CD4-positive, alpha-beta T cell treated with Interleukin-6 at 100 ng/mL for 8 hours (primary cell): ENCODE results near the gene ST3GAL5.
"Not testable (repeated sequence)": the region's sequence is repeated elsewhere in the genome, so short reads cannot be mapped to it uniquely, and the experiment has no call there.

Experiments used
- DNase-seq: peaks from one replicate; pipeline ENCODE4 v3.0.0-alpha.2; 2020; ENCODE audit warnings: mixed read lengths, low spot score

The ST3GAL5 gene

DNA sequence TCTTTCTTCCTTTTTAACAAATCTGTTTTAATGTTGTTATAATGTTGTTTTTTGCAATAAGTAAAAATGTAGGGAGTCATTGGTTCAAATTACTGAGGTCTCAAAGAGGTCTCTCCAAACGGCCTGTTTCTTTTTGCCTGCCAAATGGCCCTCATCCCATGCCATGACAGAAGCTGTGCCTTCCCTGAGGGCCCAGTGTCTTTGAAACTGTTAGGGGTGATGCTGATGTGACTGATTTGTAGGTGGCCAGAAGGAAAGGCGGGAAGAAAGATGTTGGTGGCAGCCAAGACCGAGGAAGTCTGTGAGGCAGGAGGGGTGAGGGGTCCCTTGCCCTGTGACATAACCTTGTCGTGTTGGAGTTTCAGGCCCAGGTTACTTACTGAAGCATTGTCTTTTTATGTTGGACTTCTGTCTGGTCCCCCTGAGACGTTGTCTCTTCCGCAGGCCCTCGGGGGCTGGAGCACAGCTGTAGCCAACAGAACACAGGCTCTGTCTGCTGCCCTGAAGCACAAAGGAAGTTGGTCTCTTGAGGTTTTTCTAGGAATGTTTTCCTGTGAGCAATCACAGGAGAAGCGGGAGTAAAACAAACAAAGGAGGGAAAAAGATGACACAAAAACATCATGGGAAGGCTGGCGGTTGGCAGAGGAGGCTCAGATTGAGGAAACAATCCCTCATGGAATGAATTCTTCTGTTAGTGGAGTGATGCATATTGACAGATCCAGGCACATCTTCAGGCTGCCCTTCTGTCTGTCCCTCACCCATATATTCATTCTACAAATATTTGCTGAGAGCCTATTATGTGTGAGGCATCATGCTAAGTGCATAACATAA is 4.9 kb upstream of the ST3GAL5 start:
- DNase-seq: no peak

DNA sequence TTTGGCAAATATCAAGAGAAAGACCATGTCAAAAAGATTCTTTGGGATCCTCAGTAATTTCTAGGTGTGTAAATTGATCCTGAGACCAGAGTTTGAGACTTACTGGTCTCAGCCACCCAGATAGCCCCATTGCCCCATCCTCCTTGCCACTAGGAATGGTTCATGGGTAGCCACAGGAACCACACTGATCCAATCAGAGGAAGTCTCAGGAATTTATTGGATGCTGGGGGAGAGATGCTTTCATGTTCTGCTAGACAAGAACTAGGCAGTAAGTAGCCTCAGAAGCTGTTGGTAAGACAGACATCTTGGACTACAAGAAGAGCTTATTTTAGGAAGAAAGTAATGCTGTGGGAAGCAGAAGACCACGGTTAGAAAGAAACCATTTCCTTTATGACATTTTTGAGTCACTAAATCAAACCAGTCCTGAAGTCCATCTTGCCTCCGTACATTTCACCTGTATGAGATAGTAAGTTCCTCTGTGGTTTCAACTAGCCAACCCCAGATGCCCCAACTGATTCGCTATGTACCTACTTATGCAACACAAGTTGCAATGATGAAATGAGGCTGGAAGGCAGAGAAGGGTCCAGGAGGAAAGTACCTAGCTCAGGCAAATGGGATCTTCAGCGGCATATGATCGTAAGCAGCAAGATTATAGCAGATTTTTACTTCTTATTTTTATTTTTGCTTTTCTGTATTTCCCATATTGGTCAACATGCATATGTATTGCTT is 3.6 kb upstream of the ST3GAL5 start:
- no peak for DNase-seq

DNA sequence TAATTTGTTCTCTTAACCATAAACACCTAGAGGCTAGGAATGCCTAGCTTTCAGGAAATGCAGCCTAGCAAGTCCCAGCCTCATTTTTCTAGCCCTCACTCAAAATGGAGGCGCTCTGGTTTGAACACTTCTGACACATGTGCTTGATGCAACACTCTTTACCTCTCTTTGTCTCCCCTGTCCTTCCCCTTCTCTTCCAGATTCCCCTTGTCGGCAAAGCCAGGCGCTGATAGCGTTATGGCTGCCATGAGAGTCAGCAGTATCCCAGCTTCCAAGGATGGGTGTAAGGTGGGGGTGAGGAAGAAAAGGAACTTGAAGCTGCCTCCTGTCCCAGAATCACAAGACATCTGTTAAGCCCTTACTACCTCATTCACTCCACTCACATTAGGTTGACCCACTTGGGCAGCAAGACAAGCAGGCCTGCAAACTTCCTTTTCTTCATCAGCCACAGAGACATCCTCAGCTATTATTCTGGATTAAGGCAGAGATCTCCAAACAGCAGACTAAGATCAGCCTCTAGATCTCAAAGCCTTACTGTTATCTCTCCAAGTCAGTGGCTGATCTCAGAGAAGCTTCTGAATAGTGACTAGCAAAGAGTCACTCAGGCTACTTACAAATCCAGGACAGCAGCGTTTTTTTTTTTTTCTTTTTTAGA is 1.9 kb upstream of the ST3GAL5 start:
- DNase-seq: no peak

DNA sequence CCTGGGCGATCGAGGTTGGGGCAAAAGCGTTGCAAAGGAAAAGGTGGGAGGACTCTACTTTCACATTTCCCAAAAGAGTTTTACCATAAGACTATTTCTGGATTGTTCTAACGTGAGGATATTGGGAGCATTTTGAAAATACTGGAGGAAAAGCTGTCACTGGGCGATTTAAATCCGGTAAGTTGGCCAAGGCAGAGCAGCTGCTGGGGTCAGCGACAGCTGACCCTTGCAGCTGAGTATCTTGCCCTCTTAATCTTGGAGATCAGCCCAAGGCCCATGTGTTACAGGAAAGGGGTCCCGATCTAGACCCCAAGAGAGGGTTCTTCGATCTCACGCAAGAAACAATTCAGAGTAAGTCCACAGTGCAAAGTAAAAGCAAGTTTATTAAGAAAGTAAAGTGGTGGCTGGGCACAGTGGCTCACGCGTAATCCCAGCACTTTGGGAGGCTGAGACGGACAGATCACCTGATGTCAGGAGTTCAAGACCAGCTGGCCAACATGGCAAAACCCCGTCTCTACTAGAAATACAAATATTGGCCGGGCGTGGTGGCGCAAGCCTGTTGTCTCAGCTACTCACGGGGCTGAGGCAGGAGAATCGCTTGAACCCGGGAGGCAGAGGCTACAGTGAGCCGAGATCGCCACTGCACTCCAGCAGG is 964 bp upstream of the ST3GAL5 start:
- no peak for DNase-seq

DNA sequence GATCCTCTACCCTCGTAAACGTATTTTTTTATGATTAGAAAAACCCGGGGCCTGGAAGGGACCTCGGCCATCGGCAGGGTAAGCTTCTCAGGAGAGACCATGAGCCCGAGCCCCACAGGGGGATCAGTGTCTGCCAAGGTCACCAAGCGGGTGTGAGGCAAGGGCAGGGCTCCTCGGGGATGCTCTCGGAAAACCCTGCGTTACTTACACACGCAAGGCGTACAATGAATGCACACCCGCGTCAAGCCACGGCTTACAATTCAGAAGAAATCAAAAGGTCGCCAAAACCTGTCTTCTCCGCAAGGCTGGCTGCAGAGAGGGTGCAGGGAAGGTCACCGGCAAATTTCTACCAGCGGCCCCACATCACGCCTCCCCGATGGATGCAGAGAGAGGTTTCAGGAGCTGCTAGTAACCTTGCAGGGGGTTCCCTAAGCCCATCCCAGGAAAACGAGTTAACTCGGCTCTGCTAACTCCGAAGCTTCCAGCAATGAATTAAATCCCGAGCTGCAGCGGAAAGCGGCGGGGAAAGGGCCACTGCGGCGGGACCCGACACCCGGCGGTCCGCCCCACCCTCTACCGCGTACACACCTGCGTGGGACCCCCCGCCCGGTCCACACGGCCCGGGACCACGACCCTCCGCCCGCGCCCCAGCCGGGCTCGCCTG is 638 bp downstream of the ST3GAL5 start:
- peak; percentile 15 for DNase-seq

DNA sequence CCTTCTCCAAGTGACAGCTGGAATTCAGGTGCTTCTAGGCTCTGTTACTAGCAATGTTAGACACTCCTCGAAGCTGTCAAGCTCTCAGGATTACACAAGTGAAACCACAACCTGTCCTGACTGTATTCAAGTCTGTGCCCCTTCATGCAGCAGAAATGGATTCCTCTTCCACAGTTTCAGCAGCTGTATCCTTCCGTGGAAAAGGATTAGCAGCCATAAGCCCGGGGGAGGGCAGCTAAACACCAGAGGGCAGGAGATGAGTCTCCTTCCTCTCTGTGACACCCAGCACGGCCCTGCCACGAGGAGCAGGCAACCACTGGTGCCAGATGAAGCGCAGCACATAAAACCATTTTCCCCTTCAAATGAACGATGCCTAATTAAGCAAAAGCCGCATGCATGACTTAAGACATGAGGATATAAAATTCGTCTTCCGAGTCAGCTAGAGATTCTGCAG is 1.2 kb downstream of the ST3GAL5 start:
- peak; percentile 57 for DNase-seq

DNA sequence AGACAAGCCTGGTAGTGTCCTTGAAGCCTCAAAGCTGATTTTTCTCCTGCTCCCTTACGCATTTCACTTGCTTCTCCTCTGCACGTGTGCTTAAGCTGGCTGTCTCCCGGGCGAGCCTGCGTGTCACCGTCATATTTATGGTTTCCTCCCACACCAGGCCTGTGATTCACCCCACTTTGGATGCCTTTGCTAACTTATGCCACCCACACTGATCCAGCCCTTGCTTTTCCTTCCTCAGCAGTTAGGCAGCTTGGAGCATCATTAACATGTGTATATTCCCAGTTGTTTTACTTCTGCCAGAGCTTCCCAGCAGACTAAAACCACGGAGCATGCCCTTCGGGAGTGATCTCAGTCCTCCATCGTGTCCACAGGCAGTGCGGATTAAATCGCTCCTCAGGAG is 2.2 kb downstream of the ST3GAL5 start:
- peak; percentile 23 for DNase-seq

DNA sequence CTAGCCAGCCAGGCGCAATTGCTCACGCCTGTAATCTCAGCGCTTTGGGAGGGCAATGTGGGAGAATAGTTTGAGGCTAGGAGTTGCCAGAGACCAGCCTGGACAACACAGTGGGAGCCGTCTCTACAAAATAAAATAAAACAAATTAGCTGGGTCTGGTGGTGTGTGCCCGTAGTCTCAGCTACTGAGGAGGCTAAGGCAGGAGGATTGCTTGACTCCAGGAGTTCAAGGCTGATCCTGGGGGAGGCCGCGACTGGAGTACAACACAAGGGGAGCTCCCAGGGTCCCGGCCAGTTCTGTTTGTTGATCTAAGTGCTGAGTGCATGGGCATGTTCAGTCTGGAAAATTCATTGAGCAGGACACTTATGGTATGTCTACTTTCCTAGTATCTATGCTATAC is 2.6 kb downstream of the ST3GAL5 start:
- no peak for DNase-seq

DNA sequence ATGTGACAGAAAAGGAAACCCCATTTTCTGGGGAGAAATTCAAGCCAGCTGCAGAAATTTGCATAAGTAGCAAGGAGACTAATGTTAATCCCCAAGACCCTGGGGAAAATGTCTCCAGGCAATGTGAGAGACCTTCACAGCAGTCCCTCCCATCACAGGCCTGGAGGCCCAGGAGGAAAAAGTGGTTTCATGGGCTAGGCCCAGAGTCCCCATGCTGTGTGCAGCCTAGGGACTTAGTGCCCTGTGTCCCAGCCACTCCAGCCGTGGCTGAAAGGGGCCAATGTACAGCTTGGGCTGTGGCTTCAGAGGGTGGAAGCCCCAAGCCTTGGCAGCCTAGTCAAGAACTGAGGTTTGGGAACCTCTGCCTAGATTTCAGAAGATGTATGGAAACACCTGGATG is 7.0 kb downstream of the ST3GAL5 start:
- DNase-seq: not testable (repeated sequence)

DNA sequence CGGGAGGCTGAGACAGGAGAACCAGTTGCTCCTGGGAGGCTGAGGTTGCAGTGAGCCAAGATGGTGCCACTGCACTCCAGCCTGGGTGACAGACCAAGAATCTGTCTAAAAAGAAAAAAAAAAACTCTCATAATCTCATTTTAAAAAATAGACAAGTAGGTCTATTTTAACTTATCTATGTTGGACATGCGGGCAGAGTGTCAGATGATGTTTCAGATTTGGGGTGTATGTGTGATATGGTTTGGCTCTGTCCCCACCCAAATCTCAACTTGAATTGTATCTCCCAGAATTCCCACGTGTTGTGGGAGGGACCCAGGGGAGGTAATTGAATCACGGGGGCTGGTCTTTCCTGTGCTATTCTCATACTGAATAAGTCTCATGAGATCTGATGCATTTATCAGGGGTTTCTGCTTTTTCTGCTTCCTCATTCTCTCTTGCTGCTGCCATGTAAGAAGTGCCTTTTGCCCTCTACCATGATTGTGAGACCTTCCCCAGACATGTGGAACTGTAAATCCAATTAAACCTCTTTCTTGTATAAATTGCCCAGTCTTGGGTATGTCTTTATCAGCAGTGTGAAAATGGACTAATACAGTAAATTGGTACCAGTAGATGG is 8.0 kb downstream of the ST3GAL5 start:
- DNase-seq: not testable (repeated sequence)

DNA sequence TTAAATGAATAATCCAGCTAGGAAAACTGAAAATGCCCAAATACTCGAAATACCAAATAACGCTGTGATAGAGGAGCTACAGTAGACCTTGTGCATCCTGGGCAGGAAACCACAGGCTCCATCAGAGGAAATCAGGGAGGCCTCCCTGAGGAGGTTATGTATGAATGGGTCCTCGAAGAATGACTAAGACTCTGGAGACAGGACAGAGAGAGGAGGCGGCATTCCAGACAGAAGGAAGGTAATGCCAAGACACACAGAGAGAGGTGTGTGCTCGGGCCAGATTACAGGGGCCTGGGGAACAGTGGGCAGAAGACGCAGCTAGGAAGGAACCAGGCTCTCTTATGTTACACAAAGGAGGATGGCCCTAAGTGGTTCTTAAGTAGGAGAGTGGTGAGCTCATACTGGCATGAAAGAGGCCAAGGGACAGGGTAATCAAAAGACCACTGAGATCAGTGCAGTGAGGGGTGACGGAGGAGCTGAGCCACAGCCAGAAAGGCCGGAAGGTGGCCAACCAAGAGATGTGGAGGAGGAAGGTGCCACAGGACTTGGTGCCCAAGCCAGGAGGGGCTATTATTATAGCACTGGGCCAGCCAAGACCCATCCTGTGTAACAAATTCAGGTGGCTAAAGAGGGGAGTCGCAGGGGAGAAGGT is 9.9 kb downstream of the ST3GAL5 start:
- no peak for DNase-seq

DNA sequence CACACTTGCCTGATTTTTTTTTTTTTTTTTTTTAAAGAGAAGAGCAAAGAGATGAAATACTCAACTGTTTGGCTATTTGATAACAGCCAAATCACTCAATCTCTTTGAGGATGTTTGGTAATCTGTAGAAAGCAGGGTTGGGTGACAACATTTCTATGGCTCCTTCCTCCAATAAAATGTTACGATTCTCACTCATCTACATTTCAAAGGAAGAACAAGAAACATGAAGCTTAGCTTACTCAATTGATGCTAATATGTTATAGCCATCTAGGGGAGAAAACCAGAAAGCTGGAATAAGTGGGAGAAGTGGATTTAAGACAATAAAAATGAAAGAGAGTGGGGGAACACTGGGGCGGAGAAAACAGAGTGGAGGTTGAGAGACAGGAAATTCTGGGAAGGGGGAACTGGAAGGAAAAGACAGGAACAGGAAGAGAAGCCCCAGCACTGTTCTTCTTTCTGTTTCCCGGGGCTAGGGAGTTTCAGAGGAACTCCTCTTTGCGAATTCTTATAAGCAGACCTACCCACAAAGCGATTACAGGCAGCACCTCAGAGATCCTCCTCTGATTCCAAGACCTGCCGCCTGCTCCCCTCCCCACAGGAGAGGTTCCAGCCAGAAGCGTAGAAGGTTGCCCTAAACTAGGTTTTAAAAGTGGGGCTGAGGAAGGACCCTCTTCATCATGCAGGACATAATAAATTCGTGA is 13.3 kb downstream of the ST3GAL5 start:
- no peak for DNase-seq

DNA sequence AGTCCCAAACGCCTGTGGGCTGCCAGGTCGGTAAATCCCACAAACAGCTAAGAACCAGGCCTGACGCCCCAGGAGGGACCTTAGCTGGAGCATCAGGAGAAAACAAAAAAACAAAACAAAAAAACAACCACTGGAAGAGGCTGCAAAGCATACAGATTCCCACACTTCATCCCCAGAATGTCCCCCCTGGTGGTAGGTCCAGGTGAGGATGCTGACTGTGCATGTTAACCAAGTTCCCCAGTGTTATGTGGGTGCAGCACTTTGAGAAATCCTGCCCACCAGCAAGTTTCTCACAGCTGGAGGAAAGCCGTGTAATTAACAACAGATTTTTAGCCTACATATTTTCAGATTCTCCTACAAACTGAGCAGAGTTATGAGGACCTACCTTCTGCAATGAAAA is 15.1 kb downstream of the ST3GAL5 start:
- no peak for DNase-seq

DNA sequence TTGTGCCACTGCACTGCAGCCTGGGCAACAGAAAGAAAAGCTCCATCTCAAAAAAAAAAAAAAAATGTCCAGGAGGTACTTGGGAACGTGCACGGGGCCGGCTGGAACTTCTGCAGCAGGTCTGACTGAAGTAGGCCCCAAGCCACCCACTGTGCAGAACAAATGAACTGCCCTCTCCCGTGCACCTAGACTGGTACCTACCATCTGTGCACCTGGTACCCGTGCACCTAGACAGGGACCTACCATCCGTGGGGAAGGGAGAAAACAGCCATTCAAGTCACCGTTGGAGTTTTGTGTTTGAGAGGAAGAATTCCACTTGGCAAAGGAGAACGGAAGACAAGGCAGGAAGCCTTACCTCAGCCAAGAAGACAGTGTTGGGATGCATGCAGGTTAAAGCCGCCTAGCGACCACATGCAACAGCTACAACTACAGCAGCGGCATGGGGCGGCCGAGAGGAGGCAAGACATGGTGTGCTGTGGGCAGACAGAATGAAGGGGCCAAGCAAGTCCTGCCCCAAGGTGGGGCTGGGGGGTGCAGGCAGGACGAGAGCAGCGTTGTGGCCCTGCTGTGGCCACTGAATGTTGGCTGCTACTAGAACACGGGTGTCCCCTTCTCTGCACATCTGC is 16.1 kb downstream of the ST3GAL5 start:
- no peak for DNase-seq

DNA sequence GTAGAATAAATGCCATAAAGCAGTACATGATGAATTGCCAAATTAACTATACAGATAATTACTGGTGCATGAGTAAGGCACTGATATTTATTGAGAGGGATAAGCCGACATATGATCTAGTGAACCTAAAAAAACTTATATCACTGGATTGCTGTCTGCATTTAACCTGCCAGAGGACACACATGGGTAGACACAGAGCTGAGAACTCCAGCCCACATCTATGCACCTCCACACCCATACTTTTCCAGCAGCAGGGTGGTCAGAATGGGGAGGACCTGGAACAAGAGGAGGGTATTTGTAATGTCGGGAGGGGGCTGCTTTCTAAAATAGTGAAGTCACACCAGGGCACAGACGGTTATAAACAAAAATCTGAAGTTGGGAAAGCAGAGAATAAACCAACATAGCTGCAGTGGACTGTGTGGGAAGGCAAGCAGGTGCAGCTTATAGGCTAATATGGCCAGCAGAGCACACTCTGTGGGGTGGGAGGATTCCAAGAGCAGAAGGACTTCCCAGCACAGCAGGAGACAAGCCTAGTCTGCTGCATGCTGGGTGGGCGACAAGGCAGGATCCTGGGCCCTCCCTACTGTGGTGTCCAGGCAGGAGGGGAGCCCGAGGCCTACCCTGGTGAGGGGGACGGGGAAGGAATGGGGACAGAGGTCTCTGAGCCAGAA is 17.2 kb downstream of the ST3GAL5 start:
- DNase-seq: no peak

DNA sequence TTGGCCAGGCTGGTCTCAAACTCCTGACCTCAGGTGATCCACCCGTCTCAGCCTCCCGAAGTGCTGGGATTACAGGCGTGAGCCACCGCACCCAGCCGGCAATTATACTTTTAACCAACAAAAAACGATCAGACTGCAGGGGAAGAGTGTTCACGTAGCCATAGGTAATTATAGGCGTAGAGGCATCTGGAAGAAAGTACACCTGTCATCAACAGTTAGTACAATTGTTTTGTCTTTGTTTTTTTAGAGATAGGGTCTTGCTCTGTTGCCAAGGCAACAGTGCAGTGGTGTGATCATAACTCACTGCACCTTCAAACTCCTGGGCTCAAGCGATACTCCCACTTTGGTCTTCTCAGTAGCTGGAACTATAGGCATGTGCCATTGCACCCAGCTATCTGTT is 20.0 kb downstream of the ST3GAL5 start:
- DNase-seq: no peak

DNA sequence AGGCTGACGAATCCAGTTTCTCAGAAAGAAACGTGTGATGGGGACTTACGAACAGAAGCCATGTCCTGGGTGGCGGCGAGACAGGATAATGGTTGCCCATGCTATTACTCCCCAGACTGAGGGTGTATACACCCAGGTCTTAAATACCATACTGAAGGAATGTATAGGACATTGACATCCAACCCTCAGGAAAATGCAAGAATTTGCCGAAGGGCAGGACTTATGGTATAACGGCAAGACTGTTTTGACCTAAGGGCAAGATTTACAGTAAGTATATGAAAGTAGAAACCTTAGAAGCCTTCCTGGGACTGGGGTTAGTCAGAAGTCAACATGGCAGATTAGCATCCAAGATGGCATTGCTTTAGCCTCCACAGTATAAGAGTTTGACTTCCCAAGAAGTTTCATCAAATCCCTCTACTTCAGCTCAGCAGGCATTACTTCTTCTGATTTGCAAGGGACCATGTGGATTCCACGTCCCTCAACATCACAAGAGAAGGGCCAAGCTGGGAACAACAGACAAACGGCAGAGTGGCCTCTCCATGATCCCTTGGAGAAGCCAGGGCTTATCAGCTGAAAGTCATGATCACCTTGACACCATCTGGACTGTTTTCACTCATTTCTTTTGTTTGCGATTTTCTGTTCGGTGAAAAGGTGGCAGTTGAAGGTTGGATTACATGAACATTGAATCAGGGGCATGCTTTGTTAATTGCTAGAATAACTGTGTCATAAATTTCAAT is 21.1 kb downstream of the ST3GAL5 start:
- DNase-seq: no peak

DNA sequence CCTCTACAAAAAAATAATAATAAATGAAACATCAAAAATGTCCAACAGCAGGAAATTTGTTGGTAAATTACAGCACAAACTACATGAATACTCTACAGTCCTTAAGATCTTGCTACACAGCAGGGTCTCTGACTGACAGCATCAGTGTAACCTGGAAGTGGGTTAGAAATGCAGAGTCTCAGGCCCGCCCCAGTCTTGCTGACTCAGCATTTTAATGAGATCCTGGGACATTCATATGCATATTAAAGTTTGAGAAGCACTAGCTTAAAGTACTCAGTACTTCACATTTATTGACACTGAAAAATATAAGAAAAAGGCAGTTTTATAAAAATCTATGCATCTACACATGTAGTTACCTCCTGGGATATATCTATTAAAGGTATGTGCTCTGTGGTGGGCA is 21.7 kb downstream of the ST3GAL5 start:
- DNase-seq: no peak
